ENCODE measurements around the gene CCR6. TPM values are rescaled to one million over a fixed set of nuclear protein-coding genes. Genes with fewer than 3 reads are reported as not detected.
A peak's percentile ranks its signal among the peaks of the same experiment; 100 is the strongest.

The CCR6 gene
- total and polyA plus RNA-seq, 2 of the 13 experiments (the other 11 are each of a cell fraction or from before 2014, with no cell fraction given), result 4.5 to 8.7 TPM

GRCh38 chr6:167140589-167141474 lies 17.9 kb downstream of the CCR6 start (continued):
- no peak for TF ChIP-seq SMAD9 (CRISPR knock-in tag; IDR thresholded peaks at IDR 0.05)
- no peak for TF ChIP-seq ZNF354B (CRISPR knock-in tag; IDR thresholded peaks at IDR 0.05)
- TF ChIP-seq EHMT2 (IDR thresholded peaks at IDR 0.05; ENCODE audit: borderline replicate concordance, low read depth, low read length), result no peak
- TF ChIP-seq ZNF230 (CRISPR knock-in tag; IDR thresholded peaks at IDR 0.05), result peak; percentile 52; the same call in 1 of the 2 replicates
- no peak for TF ChIP-seq BRF2 (CRISPR knock-in tag; IDR thresholded peaks at IDR 0.05)
- TF ChIP-seq ZNF367 (CRISPR knock-in tag; IDR thresholded peaks at IDR 0.05; ENCODE audit: borderline replicate concordance), result no peak
- TF ChIP-seq ETV5 (CRISPR knock-in tag; IDR thresholded peaks at IDR 0.05; ENCODE audit: borderline replicate concordance), result peak; percentile 9; the same call in 1 of the 2 replicates
- 0 out of 2 replicates have a peak, but pooled peaks have one; percentile 48 for TF ChIP-seq ZNF12 (CRISPR knock-in tag; IDR thresholded peaks at IDR 0.05)
- no peak for TF ChIP-seq HCFC1 (IDR thresholded peaks at IDR 0.05; ENCODE audit: low read depth, low read length)
- no peak for TF ChIP-seq PBX3 (CRISPR knock-in tag; IDR thresholded peaks at IDR 0.05; ENCODE audit: borderline replicate concordance)
- no peak for TF ChIP-seq SPEN (CRISPR knock-in tag; IDR thresholded peaks at IDR 0.05; ENCODE audit: low read depth)
- 0 out of 2 replicates have a peak, but pooled peaks have one; percentile 18 for TF ChIP-seq IRF1 (CRISPR knock-in tag; IDR thresholded peaks at IDR 0.05; ENCODE audit: low read depth)
- TF ChIP-seq ZNF33B (CRISPR knock-in tag; IDR thresholded peaks at IDR 0.05), result peak; percentile 52; the same call in 1 of the 2 replicates
- TF ChIP-seq ZNF510 (CRISPR knock-in tag; IDR thresholded peaks at IDR 0.05; ENCODE audit: low read depth), result 0 out of 2 replicates have a peak, but pooled peaks have one; percentile 26
- TF ChIP-seq STAT5B (CRISPR knock-in tag; IDR thresholded peaks at IDR 0.05), result no peak
- TF ChIP-seq ELK4 (CRISPR knock-in tag; IDR thresholded peaks at IDR 0.05; ENCODE audit: borderline replicate concordance), result no peak
- no peak for TF ChIP-seq RELA (CRISPR knock-in tag; IDR thresholded peaks at IDR 0.05)
- TF ChIP-seq TCF12 (IDR thresholded peaks at IDR 0.05), result no peak
- no peak for TF ChIP-seq TCF12 (CRISPR knock-in tag; IDR thresholded peaks at IDR 0.05)
- TF ChIP-seq JARID2 (CRISPR knock-in tag; IDR thresholded peaks at IDR 0.05; ENCODE audit: insufficient replicate concordance), result peak; percentile 67
- no peak for TF ChIP-seq NR2C2 (CRISPR knock-in tag; IDR thresholded peaks at IDR 0.05; ENCODE audit: borderline replicate concordance)
- TF ChIP-seq ZNF562 (CRISPR knock-in tag; IDR thresholded peaks at IDR 0.05; ENCODE audit: borderline replicate concordance), result no peak
- TF ChIP-seq ARID3A (IDR thresholded peaks at IDR 0.05; ENCODE audit: low read depth, low read length), result peak; percentile 91
- 0 out of 2 replicates have a peak, but pooled peaks have one; percentile 31 for TF ChIP-seq PAX8 (CRISPR knock-in tag; IDR thresholded peaks at IDR 0.05; ENCODE audit: borderline replicate concordance)

All from HepG2 (cell line).